Stimulated activated naive CD4-positive, alpha-beta T cell treated with Interleukin-2 at 50 U/mL for 16 hours (primary cell): ENCODE measurements around the gene RFTN1.

Source experiments
- DNase-seq: peaks from one replicate; lab custom pipeline; 2025; lab: John Stamatoyannopoulos, UW

RFTN1 gene

DNA sequence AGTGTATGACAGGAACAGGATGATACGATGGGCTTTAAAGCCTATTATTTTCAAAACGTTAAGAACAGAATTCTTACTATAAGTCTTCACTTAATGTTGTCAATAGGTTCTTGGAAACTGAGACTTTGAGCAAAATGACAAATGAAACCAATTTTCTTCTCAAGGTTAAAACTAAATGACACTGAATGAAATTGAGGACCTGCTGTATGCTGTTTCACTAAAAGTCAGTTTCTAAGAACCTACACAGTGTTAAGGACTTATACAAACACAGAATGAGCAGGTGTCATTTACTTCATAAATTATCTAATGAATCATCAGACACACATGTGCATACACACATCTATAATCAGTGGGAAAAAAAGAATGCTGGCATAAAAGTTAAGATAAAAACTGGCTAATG is 106.9 kb downstream of the RFTN1 start:
- DNase-seq = no peak

DNA sequence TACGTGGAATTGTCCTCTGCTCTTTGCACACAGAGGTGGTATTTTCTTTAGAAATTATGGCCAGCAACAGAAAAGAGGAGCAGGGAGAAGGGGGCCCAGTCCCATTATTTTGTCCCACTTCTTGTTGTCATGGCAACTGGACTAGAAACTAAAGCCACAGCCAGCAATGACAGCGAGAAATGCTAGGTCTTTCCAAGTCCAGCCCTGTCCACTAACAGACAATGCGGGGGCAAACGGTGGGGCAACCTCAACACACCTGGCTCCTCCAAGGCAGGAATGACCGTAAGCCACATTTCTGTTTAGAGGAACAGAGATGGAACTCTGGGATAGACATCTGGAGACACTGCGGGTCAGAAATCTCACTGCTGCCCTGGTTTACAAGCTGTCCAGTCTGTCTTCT is 107.3 kb downstream of the RFTN1 start:
- no peak for DNase-seq

DNA sequence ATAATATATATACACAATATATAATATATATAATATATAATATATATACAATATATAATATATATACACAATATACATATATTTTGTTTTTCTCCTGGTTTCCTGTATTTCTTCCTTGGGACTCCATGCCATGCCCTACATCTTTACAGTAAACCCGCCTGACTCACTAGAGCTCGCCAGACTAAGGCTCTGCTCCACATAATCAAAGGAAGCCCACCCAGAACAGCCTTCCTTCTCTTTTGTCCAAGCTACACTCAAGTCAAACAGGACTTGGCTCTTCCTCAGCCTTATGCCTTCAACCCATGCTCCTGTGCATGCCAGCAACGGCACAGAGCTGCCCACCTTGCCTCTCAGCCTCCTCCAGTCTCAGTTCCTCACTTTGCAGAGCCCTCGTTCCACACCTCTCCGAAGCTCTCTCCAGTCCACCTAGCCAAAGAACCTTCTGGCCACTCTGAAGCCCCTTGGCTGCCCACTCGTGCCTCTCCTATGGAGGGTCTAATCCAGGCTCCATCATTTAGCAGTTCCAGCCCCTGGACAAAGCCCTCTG is 109.1 kb downstream of the RFTN1 start:
- no peak for DNase-seq

GRCh38 chr3:16402451-16402850 is 111.0 kb downstream of the RFTN1 start:
- DNase-seq = no peak

GRCh38 chr3:16401273-16401672 is 112.2 kb downstream of the RFTN1 start:
- DNase-seq = no peak

- DNase-seq = no peak
These were observed 113.2 kb downstream of the RFTN1 start for GRCh38 chr3:16400106-16400931.

GRCh38 chr3:16399473-16399872 is 114.0 kb downstream of the RFTN1 start:
- no peak for DNase-seq

- DNase-seq = no peak
These were observed 114.9 kb downstream of the RFTN1 start for GRCh38 chr3:16398648-16399047.

GRCh38 chr3:16396202-16396601 is 117.3 kb downstream of the RFTN1 start:
- DNase-seq = no peak

DNA sequence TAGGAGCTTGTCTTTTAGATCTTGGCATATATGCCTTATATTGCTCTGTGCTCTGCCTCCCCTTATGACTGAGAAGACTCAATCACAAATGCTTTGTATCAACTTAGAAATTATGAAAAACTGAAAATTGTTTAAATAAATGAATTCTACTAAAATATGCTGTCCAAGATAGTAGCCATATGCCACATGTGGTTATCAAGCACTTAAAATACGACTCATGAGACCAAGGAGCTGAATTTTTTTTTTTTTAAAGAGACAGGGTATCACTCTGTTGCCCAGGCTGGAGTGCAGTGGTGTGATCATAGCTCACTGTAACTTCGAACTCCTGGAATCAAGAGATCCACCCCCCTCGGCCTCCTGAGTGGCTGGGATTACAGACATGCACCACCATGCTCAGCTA is 118.3 kb downstream of the RFTN1 start:
- DNase-seq = no peak

DNA sequence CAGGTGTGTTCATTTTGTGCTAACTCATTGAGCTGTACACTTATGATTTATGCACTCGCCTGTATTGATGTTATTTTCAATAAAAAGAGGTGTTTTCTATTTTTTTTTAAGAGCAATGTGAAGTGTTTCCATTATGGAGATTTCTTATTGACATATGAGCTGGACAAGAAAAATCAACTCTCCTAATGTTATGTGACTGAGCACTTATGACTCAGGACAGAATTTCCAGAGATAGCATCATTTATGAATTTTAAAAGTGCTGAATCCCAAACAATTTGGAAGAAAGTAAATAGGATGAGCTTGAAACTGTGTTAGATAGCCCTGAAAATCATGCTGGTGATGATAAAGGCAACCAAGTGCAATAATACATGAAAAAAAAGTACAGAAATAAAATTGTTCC is 118.9 kb downstream of the RFTN1 start:
- no peak for DNase-seq

DNA sequence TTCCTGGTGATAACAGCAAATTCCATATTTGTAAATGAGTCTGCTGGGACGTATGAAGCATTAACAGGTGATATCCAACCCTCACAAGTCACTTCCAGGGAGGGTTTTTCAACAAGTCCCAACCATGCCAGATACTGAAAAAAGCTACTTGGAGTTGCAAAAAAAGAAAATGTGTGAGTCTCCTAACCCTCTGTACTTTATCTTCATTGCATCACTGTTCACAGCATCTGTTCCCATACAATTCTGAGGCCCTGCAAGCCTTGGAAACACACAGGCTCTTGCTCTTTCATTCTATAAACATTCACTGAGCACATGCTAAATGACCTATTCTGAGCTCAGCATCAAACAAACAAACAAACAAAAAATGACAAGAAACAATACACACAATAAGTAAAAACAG is 120.8 kb downstream of the RFTN1 start:
- no peak for DNase-seq

- no peak for DNase-seq
These were observed 121.4 kb downstream of the RFTN1 start for GRCh38 chr3:16392065-16392464.

DNA sequence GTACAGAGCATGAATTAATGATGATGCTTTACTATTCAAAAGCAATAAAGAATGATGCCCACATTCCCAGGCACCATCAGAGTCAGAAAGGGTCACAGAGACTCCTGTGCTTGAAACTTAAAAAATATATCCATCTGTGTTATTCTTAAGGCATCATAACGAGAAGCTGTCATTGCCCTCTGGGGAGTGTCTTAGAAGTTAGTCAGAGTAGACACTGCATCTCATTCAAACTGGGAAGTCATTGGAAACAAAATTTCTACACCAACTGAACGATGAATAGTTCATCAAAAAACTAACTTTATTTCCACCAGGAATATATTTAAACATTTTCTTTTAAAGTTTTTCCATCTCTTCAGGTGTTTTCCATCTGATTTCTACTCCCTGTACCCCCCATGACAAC is 122.9 kb downstream of the RFTN1 start:
- no peak for DNase-seq

DNA sequence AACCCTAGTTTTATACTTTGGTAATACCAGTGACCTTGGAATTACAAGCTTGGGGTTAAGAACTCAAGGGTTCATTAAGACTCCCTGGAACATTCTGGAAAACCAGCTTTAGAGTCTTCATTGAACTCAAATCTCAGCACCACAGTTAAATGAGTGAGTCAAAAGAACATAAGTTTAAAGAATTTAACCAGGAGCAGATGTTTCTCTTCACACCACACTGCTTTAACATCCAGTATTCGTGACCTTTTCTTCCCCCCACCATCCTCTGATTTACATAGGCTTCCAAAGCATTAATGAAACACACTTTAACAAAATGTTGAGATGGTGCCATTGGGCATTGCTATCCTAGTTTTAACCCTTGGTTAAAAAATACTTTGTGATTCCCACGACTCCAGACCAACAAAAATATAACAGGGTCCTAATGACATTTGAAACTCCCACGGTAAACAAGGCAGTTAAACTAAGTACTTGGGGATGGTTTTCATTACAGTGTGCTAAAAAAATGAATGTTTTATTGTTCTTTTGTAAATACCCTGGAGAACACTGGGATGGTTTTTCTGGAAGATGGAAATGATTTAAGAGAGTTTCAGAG is 124.6 kb downstream of the RFTN1 start:
- DNase-seq = no peak

DNA sequence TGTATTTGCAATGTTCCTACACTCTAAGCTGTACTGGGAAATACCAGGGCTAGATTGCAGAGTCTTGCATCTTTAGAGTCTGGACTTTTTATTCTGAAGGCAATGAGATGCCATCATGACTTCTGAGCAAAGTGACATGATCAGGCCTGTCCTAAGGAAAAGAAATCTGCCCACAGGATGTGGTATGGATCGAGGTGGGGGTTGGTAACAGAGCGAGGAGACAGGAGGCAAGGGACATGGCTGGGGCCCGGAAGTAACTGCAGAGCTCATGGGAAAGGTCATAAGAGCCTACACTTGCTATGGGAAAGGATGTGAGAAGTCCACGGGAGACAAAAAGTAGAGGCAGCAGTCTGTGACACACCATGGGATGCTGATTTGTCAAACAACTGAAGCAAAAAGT is 126.9 kb downstream of the RFTN1 start:
- DNase-seq = no peak

DNA sequence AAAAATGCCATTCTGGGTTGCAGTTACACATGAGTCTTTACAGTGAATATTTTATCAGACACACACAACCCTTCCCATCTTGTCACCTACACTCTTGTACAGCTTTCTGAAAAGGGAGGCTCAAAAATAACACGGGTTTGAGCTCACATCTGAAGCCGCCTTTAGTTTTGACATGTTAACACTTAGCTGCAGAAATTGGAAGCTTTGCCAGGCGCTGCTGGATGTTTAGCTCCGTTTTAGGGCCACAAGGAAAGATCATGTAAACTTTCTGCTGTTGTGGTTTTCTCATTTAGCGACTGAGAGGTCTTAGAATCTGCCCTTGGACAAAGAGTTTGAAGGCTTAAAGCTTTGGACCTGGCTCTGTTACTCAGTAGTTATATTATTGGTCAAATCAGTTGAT is 128.3 kb downstream of the RFTN1 start:
- DNase-seq = no peak

DNA sequence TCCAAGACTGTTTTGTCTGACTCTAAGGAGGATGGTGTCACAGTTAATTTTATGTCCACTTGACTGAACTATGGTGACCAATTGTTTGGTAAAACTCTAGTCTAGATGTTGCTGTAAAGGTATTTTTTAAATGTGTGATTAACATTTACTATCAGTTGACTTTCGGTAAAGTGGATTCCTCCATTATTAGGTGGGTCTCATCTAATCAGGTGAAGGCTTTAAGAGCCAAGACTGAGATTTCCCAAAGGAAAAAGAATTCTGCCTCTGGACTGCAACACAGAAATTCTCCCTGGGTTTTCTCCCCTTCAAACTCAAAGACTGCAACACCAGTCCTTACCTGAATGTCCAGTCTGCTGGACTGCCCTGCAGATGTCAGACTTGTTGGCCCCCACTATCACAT is 129.6 kb downstream of the RFTN1 start:
- no peak for DNase-seq

- no peak for DNase-seq
These were observed 130.7 kb downstream of the RFTN1 start for GRCh38 chr3:16382845-16383244.

GRCh38 chr3:16381426-16381825 is 132.1 kb downstream of the RFTN1 start:
- DNase-seq = no peak

DNA sequence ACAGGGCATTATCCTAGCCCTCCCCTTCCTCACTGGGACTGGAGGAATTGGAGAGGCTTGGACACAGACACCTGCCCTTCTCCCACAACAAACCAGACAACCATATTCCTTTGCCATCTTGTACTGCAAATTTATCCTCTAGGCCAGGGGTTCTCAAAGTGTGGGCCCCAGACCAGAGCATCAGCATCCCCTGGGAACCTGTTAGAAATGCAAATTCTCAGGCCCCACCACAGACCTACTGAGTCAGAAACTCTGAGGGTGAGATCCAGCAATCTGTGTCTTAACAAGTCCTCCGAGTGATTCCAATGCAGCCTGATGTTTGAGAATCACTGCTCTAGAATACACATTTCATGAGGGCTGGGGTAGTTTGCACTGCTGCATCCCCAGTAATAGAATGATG is 133.1 kb downstream of the RFTN1 start:
- DNase-seq = no peak

DNA sequence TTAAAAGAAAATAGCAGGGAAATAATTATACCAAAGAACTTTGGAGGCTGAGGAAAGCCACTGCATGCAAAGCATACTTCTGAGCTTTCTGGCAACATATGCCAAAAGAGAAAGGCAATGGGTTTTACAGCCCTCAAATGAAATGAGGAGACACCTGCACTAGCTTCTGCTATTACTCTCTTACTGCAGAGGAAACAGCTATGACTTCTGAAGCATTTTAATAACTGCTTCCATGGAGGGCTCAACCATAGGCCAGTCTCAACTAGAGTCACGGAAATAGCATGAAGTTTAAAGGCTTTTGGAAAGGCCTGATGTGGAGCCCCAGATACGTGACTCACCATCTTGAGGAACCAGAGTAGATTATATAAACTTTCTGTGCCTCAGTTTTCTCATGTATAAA is 133.7 kb downstream of the RFTN1 start:
- no peak for DNase-seq

GRCh38 chr3:16378920-16379319 is 134.6 kb downstream of the RFTN1 start:
- no peak for DNase-seq

- DNase-seq = no peak
These were observed 135.1 kb downstream of the RFTN1 start for GRCh38 chr3:16378415-16378814.
